ENCODE measurements around the gene EMILIN2. TPM values are rescaled to one million over a fixed set of nuclear protein-coding genes. Genes with fewer than 3 reads are reported as not detected.

Gene EMILIN2
- polyA plus RNA-seq, 1 donor = 23.1 TPM

DNA sequence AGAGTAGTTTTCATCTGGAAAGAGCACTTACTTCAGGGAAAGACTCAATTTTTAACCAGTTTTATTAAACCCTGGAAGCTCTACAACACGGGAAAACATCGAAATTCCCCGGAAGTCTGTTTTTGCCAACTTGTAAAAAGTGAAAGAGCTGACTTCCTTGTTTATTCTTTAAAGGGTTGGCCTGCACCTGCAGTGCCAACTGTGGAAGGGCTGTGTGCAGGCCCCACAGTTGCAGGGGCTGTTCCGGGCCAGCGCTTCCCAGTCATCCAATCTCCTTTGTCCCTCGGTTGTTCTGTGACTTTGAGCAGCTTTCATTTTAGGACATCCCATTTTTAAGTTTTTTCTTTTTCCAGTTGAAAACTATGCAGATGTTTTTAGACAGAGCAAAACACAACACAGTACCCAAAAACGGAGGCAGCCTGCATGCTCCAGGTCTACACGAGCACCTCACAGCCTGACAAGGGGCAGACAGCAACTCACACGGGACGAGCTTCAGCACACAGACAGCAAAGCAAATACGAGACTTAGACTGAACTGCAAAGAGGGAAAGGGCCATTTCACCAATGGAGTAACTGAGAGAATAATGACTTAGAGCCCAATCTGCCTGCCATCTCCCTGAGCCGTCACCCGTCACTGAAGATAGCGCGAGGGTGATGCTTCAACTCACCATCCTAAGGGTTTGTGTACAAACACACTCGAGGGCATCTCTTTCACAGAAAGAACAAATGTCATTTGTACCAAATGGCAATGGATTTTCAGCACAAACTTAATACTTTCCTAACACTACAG lies 70.6 kb downstream of the EMILIN2 start:
- DNase-seq = no peak

DNA sequence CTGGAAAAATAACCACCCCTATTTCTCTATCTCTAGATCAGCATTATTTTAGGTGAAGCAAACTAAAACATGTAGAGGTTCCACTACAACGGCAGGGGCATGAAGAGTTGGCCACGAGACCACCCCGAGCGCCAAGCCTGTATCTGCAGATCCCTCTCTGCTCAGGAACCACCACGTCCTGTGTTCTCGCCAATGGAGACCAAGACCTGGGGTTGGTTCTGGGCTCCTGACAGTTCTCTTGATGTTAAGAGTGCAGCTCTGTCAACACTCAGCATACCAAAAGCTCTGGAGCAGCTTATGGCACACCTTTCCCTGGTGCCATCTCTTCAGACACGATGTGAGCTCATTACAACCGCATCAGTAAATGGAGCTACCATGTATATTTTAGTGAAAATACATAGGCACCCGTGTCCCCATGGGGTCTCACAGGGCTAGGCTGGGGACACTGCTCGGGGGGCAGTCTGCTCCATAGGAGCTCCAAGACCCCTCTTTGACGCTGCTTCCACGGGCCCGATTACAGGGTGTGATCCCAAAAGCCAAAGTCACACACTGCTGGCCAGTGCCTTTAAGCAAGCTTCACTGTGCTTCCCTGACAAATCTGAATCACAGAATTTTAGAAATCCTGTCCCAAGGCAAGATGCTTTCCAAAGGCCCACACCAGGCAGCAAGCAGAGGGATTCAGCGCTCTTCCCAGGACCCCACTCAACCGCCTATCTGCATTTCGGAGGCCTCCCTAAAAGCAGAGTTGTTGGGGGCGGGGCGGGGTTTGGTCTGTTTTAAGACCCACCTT lies 72.2 kb downstream of the EMILIN2 start:
- no peak for DNase-seq

DNA sequence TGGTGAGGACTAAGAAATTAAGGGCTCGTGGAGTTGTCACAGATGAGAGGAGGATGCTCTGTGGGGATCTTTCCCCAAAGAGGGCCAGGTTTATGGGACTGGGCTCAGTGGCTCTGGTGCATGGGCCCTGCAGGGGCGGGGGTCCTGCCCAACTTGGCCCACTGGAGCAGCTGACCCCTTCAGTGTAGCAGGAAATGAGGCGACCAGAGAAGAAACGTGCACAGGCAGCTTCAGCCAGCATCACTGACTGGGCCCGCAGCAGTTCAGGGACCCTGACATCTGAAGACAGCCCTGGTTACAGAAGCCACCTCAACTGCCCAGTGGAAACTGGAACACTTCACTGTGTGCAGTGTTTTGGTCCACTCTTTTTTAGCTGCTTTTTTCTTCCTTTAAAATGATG lies 72.8 kb downstream of the EMILIN2 start:
- DNase-seq = no peak

- DNase-seq = no peak
These were observed 73.2 kb downstream of the EMILIN2 start for GRCh38 chr18:2920027-2920426.

- no peak for DNase-seq
These were observed 73.9 kb downstream of the EMILIN2 start for GRCh38 chr18:2920546-2921343.

- no peak for DNase-seq
These were observed 75.0 kb downstream of the EMILIN2 start for GRCh38 chr18:2921778-2922177.

GRCh38 chr18:2923464-2923863 lies 76.7 kb downstream of the EMILIN2 start:
- no peak for DNase-seq

DNA sequence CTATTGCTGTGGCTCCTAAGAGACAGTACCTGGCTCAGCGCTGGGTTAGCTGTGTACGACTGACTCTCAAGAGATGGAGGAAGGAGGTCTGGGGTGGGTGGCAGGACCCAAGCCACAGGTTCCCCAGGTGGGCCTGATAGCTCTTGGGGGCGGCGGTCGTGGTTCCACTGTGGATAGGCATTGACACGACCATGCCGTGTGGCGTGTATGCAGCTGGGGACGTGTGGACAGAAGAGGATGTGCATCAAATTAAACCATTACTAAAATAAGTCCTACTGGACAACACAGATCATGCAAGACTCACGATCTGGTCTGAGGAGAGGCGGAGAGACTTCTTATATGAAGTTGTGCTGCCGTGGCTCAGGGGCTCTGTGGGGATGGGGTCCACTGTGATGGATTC lies 78.1 kb downstream of the EMILIN2 start:
- no peak for DNase-seq

- DNase-seq = no peak
These were observed 79.7 kb downstream of the EMILIN2 start for GRCh38 chr18:2926528-2926927.

DNA sequence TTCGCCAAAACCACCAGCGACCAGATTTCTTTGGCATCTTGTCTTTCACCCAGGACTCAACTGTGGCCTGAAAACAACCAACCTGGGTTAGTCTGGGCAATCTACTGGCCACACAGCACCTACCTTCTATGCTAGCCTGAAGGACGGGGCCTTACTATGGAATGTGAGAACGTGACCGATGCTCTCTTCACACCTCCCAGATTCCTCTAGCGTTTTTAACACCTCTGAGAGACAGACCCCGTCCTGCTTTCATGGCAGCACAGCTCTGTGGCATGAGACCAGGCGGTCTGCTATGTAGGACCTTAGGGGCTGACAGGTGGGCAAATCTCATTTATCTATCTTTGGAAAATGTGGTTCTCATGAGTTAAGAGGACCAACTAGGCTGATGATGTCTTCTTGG lies 80.9 kb downstream of the EMILIN2 start:
- no peak for DNase-seq

- DNase-seq = peak; percentile 69
These were observed 85.7 kb downstream of the EMILIN2 start for GRCh38 chr18:2932247-2933181.

GRCh38 chr18:2933995-2934394 lies 87.2 kb downstream of the EMILIN2 start:
- DNase-seq = no peak

DNA sequence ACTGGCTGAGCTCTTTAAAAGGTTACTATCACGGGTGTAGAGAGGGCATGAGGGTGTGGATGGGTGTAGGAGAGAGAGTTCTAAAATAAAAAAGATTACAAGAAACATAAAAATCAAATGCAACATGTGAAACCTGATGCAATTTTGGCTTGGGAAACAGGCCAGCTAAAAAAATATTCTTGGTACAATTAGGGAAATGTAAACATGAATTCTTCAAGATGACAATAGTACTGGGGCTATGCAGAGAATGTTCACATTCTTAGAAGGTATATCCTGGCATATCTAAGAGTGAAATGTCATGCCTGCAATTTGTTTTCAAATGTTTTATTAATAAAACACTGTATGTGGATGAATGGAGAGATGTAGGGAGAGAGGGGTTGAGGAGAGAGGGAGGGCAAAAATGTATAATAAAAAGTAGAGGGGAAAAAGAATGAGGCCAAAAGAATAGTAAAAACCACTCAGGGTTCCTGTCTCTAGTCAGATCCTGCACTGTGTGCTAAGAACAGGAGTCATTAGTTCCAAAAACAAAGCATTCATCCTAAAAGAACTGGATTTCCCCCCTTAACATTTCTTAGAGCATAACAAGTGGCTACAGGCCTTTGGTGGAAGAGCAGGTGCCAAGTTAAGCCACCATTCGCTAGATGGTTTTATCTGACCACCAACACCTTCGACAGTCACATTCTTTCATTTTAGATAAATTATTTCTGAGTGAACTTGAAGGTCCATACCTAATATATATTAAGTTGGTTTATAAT lies 88.8 kb downstream of the EMILIN2 start:
- DNase-seq = no peak

GRCh38 chr18:2939317-2939716 lies 92.5 kb downstream of the EMILIN2 start:
- no peak for DNase-seq

- DNase-seq = peak; percentile 50
These were observed 101.2 kb downstream of the EMILIN2 start for GRCh38 chr18:2948038-2948437.

- no peak for DNase-seq
These were observed 105.8 kb downstream of the EMILIN2 start for GRCh38 chr18:2952605-2953004.

DNA sequence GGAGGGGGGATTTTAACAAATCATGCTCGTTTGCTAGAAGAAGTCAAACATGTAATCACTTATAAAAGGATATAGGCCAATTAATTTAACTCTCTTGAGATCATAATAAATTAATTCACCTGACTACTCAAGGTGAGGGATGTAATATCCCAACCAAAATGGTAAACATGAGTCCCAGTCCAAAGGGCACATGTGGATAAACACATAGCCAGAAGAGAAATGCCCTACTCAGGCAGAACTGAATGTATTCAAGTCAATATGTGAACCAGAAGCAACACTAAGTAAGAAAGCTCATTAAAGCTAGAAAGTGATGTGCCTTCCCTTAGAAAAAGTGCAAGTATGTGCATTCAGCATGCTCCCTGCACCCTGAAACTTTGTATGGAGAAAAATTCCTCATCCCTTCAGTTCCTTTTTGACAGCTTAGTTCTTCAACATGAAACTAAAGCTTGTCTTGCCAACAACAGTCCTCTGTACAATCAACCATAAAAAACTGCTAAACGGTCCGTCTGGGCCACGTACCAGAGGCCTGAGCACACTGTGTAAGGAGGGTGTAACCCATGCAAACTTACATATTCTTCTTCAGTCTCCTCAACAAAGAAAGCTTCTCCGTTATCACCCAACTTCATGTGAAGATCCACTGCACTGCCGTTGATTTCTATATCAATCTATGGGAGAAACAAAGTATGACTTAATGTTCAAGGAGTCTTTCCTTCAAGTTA lies 107.3 kb downstream of the EMILIN2 start:
- no peak for DNase-seq

DNA sequence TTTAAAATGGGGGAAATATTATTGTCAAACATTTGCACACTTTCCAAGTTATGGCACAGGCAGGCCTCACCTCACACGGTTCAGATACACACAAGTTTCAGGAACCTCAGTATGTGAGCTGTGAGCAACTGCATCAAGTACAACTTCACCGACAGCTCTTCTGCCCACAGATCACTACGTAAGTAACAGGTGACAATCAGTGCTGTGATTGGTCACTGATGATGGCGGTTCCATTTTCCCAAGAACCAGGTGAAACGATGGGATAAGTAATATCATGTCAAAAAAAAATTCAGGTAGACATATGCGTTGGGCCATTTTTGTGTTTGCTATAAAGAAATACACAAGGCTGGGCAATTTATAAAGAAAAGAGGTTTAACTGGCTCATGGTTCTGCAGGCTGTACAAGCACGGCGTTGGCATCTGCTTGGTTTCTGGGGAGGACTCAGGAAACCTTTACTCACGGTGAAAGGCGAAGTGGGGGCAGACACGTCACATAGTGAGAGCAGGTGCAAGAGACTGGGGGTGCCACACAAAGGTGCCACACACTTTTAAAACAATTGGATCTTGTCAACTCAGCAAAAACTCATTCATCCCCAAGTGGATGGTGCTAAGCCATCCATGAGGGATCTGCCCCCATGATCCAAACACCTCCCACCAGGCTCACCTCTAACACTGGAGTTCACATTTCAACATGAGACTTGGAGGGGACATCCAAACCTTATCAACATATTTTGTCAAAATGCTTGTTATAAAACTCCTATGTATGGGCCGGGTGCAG lies 108.3 kb downstream of the EMILIN2 start:
- no peak for DNase-seq

GRCh38 chr18:2956056-2956455 lies 109.2 kb downstream of the EMILIN2 start:
- no peak for DNase-seq

- DNase-seq = no peak
These were observed 112.1 kb downstream of the EMILIN2 start for GRCh38 chr18:2958819-2959298.
